HepG2 (cell line): Measurements from ENCODE around the gene CDH11. TPM values are rescaled to one million over a fixed set of nuclear protein-coding genes. Genes with fewer than 3 reads are reported as not detected.

Experiments
- ATAC-seq: fragments of 200-7000 bp; cut with Tn5 transposase; 3 replicates; pipeline ENCODE4 v1.9.1; 2020; ENCODE audit warnings: mild to moderate bottlenecking, moderate library complexity
- BruUV-seq: library from RNA; stranded (reverse); fragments of 400-500 nt; replicated peaks from 2 replicates; lab custom pipeline; 2021; lab: Mats Ljungman, UMichigan
- CTCF ChIA-PET: fragments of 300-600 bp; formaldehyde crosslinking; extraction: SDS; loops from one replicate; lab custom pipeline; 2021; ENCODE audit warnings: low total read pairs, inconsistent platforms, low intra/inter-chr PET ratio; lab: Yijun Ruan, JAX
- POLR2A ChIA-PET: fragments of 350-600 bp; sonication (Branson Sonifier 250); formaldehyde crosslinking; loops from one replicate; lab custom pipeline; 2020; ENCODE audit warnings: antibody characterized with exemption, inconsistent platforms; lab: Yijun Ruan, JAX
- DNase-seq: peaks from one replicate; pipeline ENCODE4 v3.0.0-alpha.2; 2015; ENCODE audit warnings: low spot score
- FAIRE-seq: peaks from 3 replicates; lab custom pipeline; 2011; peaks lifted over from hg19 to GRCh38; lab: Jason Lieb, UNC
- H2AFZ ChIP-seq: one replicate; pipeline ENCODE4 v1.6.1; 2011; ENCODE audit warnings: low read length, inconsistent platforms
- H3K27ac ChIP-seq: fragments of 300-600 bp; 3 replicates; pipeline ENCODE4 v1.8.0; 2011; ENCODE audit warnings: mixed run types, mild to moderate bottlenecking, mixed read lengths, low read length, inconsistent platforms; ENCODE audit not compliant: insufficient read depth; ENCODE audit errors: extremely low read length
- H3K27me3 ChIP-seq, 2 experiments: fragments of 200-600 bp in 1 of 2; 2 replicates in 1 of 2; 3 replicates in 1 of 2; pipeline versions ENCODE4 v1.6.0 to v1.8.0; 2011; ENCODE audit warnings: low read length in 2 of 2, mild to moderate bottlenecking in 2 of 2, moderate library complexity in 2 of 2, inconsistent platforms in 1 of 2; ENCODE audit not compliant: insufficient read depth in 2 of 2, control insufficient read depth in 1 of 2
- H3K36me3 ChIP-seq, 2 experiments: fragments of 200-600 bp in 1 of 2; replicated peaks in 1 of 2; 2 replicates in 1 of 2; 3 replicates in 1 of 2; pipeline versions ENCODE4 v1.5.1 to v1.8.0; 2011; ENCODE audit warnings: low read length in 2 of 2, inconsistent platforms in 1 of 2; ENCODE audit not compliant: insufficient read depth in 2 of 2, control insufficient read depth in 1 of 2
- H3K4me1 ChIP-seq: 2 replicates; pipeline ENCODE4 v1.5.1; 2012; ENCODE audit warnings: low read length, inconsistent platforms; ENCODE audit not compliant: insufficient read depth
- H3K4me2 ChIP-seq: 2 replicates; pipeline ENCODE4 v1.6.0; 2011; ENCODE audit warnings: low read depth, low read length, inconsistent platforms
- H3K4me3 ChIP-seq, 3 experiments: fragments of 200-600 bp in 1 of 3; sonication (generic), shearing (Covaris generic) in 1 of 3; replicated peaks in 1 of 3; 2 replicates each; pipeline ENCODE4 v1.5.1; 2011 to 2016; ENCODE audit warnings: low read length in 3 of 3, inconsistent platforms in 2 of 3, low read depth in 2 of 3, mild to moderate bottlenecking in 2 of 3, control low read depth in 1 of 3, mixed read lengths in 1 of 3; ENCODE audit not compliant: insufficient read depth in 1 of 3
- H3K79me2 ChIP-seq: one replicate; pipeline ENCODE4 v1.6.1; 2011; ENCODE audit warnings: low read length, inconsistent platforms; ENCODE audit not compliant: insufficient read depth
- H3K9ac ChIP-seq: 2 replicates; pipeline ENCODE4 v1.6.0; 2011; ENCODE audit warnings: mild to moderate bottlenecking, low read depth, low read length, inconsistent platforms; ENCODE audit not compliant: insufficient read depth
- H3K9me3 ChIP-seq: 2 replicates; pipeline ENCODE4 v1.5.1; 2012; ENCODE audit warnings: mild to moderate bottlenecking, low read length
- H4K20me1 ChIP-seq: 2 replicates; pipeline ENCODE4 v1.6.0; 2011; ENCODE audit warnings: inconsistent platforms, mild to moderate bottlenecking, low read length, moderate library complexity; ENCODE audit not compliant: insufficient read depth
- BRCA1 ChIP-seq: sonication (generic); formaldehyde crosslinking; IDR thresholded peaks from 2 replicates; pipeline ENCODE4 v1.4.0; 2020; ENCODE audit warnings: missing genetic modification reagents
- MXI1 ChIP-seq: IDR thresholded peaks from 3 replicates; pipeline ENCODE4 v1.6.1; 2012; ENCODE audit warnings: low read depth, low read length, inconsistent platforms, borderline replicate concordance
- NKX3-1 ChIP-seq: sonication (generic); formaldehyde crosslinking; IDR thresholded peaks from 2 replicates; pipeline ENCODE4 v1.5.0; 2020; ENCODE audit warnings: missing genetic modification reagents
- TAF1 ChIP-seq: sonication (generic); formaldehyde crosslinking; IDR thresholded peaks from 2 replicates; pipeline ENCODE4 v1.4.0; 2020; ENCODE audit warnings: missing genetic modification reagents
- U2AF1 ChIP-seq: fragments of 200-400 bp; formaldehyde crosslinking; optimal IDR thresholded peaks from 2 replicates; pipeline ENCODE3; 2017; ENCODE audit warnings: mild to moderate bottlenecking, low read depth, low read length
- WIZ ChIP-seq: sonication (generic); formaldehyde crosslinking; IDR thresholded peaks from 2 replicates; pipeline ENCODE4 v1.5.1; 2020; ENCODE audit warnings: mild to moderate bottlenecking, missing genetic modification reagents
- ZBTB3 ChIP-seq: sonication (generic); formaldehyde crosslinking; IDR thresholded peaks from 2 replicates; pipeline ENCODE4 v1.4.0; 2020; ENCODE audit warnings: low read depth, mild to moderate bottlenecking, moderate library complexity, missing genetic modification reagents, borderline replicate concordance
- ZNF710 ChIP-seq: sonication (generic); formaldehyde crosslinking; IDR thresholded peaks from 2 replicates; pipeline ENCODE4 v1.5.0; 2020; ENCODE audit warnings: mild to moderate bottlenecking, missing genetic modification reagents, borderline replicate concordance
- WGBS: methylation state at CpG from one replicate; pipeline ENCODE4 v1.1.6; 2017; ENCODE audit warnings: low lambda C conversion rate; 5-methylcytosine and 5-hydroxymethylcytosine counted together
- in situ Hi-C: cut with HindIII; loops from 2 replicates; pipeline ENCODE4 v1.10.0; 2017; ENCODE audit warnings: low pct_unique_long_range_greater_than_20kb; ENCODE audit not compliant: extremely low pct_ligation_motif_present
- intact Hi-C: fragments of 100-400 bp; cut with micrococcal nuclease; formaldehyde crosslinking; loops from one replicate; pipeline ENCODE4 v1.10.0; 2022; ENCODE audit not compliant: unreplicated experiment
- polyA plus RNA-seq, 8 experiments: library from polyadenylated mRNA; depleted of rRNA in 3 of 8; stranded (reverse) in 7 of 8; unstranded in 1 of 8; fragments of >200 nt; fragmentation: Illumina TruSeq in 4 of 8; extraction: Trizol in 4 of 8; gene quantifications; 2 replicates each; pipeline versions ENCODE4 v1.2.1 to v1.2.3, GENCODE V29; 2011 to 2016; ENCODE audit warnings: low read depth in 4 of 8, missing spikeins in 1 of 8, mixed read lengths in 1 of 8; ENCODE audit not compliant: insufficient read depth in 1 of 8
- total RNA-seq, 5 experiments: library from RNA; depleted of rRNA; stranded (reverse); fragments of >200 nt; fragmentation: Illumina TruSeq; extraction: Trizol; gene quantifications; 2 replicates each; pipeline ENCODE4 v1.2.3, GENCODE V29; 2016; ENCODE audit warnings: low read depth in 1 of 5

CDH11 gene
- total and polyA plus RNA-seq, 2 of the 13 experiments (the other 11 are each of a cell fraction or from before 2014, with no cell fraction given): not detected

- Histone ChIP-seq H3K79me2 (no peaks in the 10 kb centered on the region), H3K4me1 (no peaks in the 10 kb centered on the region), H2AFZ (no peak overlapping the region), H3K4me3 (no peak overlapping the region), H3K9ac (no peak overlapping the region), H3K27ac (no peak overlapping the region), H4K20me1 (no peaks in the 10 kb centered on the region), H3K4me2 (no peak overlapping the region), H3K36me3 (no peaks in the 10 kb centered on the region), H3K9me3 (no peaks in the 10 kb centered on the region), H3K27me3 (peaks cover 0 to 22% of the 10 kb centered on the region in 2 experiments; a peak in 4 of 5 replicates)
- FAIRE-seq (no peak), DNase-seq (no peak), ATAC-seq (no peak)
- CTCF ChIA-PET: no interaction called here
- POLR2A ChIA-PET: no interaction called here
- WGBS: 21% methylated on average over 7 of the region's 7 CpGs
- TF ChIP-seq ZNF710 (CRISPR knock-in tag): no peak
- no TSS peak for BruUV-seq
- in situ Hi-C loops: loop anchor here (10.0 to 25.0 kb wide), 3 partner anchors 1029 to 1762 kb away; no protein-coding TSS in a partner anchor
- intact Hi-C loops: no loop called here
Observed at GRCh38 chr16:65124212-65124548, 2.3 kb upstream of the CDH11 start.

DNA sequence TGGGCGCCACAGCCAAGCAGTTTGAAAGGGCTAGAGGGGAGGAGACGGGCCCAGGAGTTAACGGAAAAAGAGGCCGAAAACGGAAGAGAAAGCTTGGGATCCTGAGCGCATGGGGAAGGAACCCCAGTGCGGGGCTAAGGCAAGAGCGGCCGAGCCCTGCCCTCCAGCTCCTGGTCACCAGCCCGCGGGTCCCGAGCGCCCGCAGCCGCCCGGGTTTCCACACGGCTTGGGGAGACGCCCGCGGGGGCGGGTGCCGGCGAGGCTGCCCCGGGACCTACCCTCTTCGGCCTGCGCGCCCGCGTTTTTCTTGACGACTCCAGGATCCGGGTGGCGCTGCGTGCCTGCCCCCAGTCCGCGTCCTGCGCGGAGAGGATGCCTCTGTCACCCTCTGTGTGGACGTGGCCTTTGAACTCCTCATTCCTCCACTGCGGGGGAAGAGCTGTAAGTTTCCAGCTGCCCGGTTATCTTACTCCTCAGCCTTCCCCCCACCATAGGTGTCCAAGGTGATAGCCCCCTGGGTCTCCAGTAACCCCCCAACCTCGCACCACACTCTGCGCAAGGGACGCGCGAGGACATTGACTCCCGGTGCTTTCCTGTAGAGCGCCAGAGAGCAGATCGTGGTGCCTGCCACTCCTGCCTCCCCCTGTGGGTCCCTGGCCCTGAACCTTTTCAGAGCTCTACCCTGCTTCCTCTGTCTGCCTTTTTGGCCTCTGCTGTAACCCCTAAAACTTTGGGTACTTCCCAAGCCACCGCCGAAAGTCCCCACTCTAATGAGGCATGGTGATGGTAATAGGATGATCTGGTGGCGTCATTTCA, 1.7 kb upstream of the CDH11 start:
- POLR2A ChIA-PET: no interaction called here
- WGBS: 53% methylated on average over 33 of the region's 51 CpGs
- no peak for TF ChIP-seq U2AF1
- TF ChIP-seq MXI1: no peak
- no peak for TF ChIP-seq ZBTB3 (CRISPR knock-in tag)
- no peak for TF ChIP-seq TAF1 (CRISPR knock-in tag)
- no peak for TF ChIP-seq BRCA1 (CRISPR knock-in tag)
- TF ChIP-seq WIZ (CRISPR knock-in tag): no peak
- TF ChIP-seq NKX3-1 (CRISPR knock-in tag): no peak
- ATAC-seq (no peak), DNase-seq (no peak), FAIRE-seq (no peak)
- no TSS peak for BruUV-seq
- no peaks in the 10 kb centered on the region for H3K9me3 ChIP-seq
- no peaks in the 10 kb centered on the region for H3K79me2 ChIP-seq
- no peaks in the 10 kb centered on the region for H3K36me3 ChIP-seq
- in situ Hi-C loops (loop anchor here (10.0 to 25.0 kb wide), 3 partner anchors 1029 to 1761 kb away; no protein-coding TSS in a partner anchor), intact Hi-C loops (no loop called here)
- CTCF ChIA-PET: no interaction called here
- H3K4me3 ChIP-seq: no peak overlapping the region
- H3K4me1 ChIP-seq: no peaks in the 10 kb centered on the region
- H3K27me3 ChIP-seq: peaks cover 0 to 22% of the 10 kb centered on the region in 2 experiments; a peak in 4 of 5 replicates
- H3K9ac ChIP-seq: no peak overlapping the region
- H3K4me2 ChIP-seq: no peak overlapping the region
- no peaks in the 10 kb centered on the region for H4K20me1 ChIP-seq
- no peak overlapping the region for H2AFZ ChIP-seq
- H3K27ac ChIP-seq: no peak overlapping the region
